GM20431 (cell line): ENCODE results near the gene EML2.
"Not testable (repeated sequence)": the region's sequence is repeated elsewhere in the genome, so short reads cannot be mapped to it uniquely, and the experiment has no call there.

ENCODE experiments used
- in situ Hi-C: fragments of 300-500 bp; cut with MseI, MboI; formaldehyde crosslinking; loops from one replicate; pipeline ENCODE4 v1.15.0; 2020; ENCODE audit warnings: low sequenced_read_pairs; ENCODE audit not compliant: unreplicated experiment

Gene EML2

GRCh38 chr19:45621976-45622503, 17.2 kb downstream of the EML2 start:
- in situ Hi-C loops = no loop called here

GRCh38 chr19:45621389-45621788, 17.8 kb downstream of the EML2 start:
- in situ Hi-C loops = no loop called here

- in situ Hi-C loops = no loop called here
These were observed 22.5 kb downstream of the EML2 start for GRCh38 chr19:45616704-45617017.

GRCh38 chr19:45615795-45616703, 23.1 kb downstream of the EML2 start:
- in situ Hi-C loops = no loop called here

- in situ Hi-C loops = not testable (repeated sequence)
These were observed 24.1 kb downstream of the EML2 start for GRCh38 chr19:45615056-45615455.

- in situ Hi-C loops = no loop called here
These were observed 25.1 kb downstream of the EML2 start for GRCh38 chr19:45613926-45614725.

- in situ Hi-C loops = no loop called here
These were observed 30.2 kb downstream of the EML2 start for GRCh38 chr19:45608948-45609347.

GRCh38 chr19:45607071-45608029, 31.8 kb downstream of the EML2 start:
- in situ Hi-C loops = no loop called here

GRCh38 chr19:45601524-45602374, 37.4 kb downstream of the EML2 start, which contains the start of gene GPR4:
TSS of gene GPR4 (minus strand) at chr19:45602212. CDS start at chr19:45591866, 10,346 bp downstream.
- in situ Hi-C loops = no loop called here

- in situ Hi-C loops = no loop called here
These were observed 38.1 kb downstream of the EML2 start for GRCh38 chr19:45601115-45601514.

- in situ Hi-C loops = no loop called here
These were observed 38.8 kb downstream of the EML2 start for GRCh38 chr19:45600340-45600885.

GRCh38 chr19:45599286-45599685, 39.9 kb downstream of the EML2 start:
- in situ Hi-C loops = no loop called here

- in situ Hi-C loops = no loop called here
These were observed 40.8 kb downstream of the EML2 start for GRCh38 chr19:45598267-45599001.

- in situ Hi-C loops = no loop called here
These were observed 41.6 kb downstream of the EML2 start for GRCh38 chr19:45597425-45598111.

- in situ Hi-C loops = no loop called here
These were observed 43.4 kb downstream of the EML2 start for GRCh38 chr19:45595814-45596213.

GRCh38 chr19:45593520-45593919, 45.7 kb downstream of the EML2 start:
- in situ Hi-C loops = no loop called here

GRCh38 chr19:45592366-45592765, 46.8 kb downstream of the EML2 start:
- in situ Hi-C loops = no loop called here
